ENCODE data around the gene ADCY4. TPM values are rescaled to one million over a fixed set of nuclear protein-coding genes. Genes with fewer than 3 reads are reported as not detected.

The ADCY4 gene
- total RNA-seq, 1 experiment from 2014 or later: 0.86 TPM

DNA sequence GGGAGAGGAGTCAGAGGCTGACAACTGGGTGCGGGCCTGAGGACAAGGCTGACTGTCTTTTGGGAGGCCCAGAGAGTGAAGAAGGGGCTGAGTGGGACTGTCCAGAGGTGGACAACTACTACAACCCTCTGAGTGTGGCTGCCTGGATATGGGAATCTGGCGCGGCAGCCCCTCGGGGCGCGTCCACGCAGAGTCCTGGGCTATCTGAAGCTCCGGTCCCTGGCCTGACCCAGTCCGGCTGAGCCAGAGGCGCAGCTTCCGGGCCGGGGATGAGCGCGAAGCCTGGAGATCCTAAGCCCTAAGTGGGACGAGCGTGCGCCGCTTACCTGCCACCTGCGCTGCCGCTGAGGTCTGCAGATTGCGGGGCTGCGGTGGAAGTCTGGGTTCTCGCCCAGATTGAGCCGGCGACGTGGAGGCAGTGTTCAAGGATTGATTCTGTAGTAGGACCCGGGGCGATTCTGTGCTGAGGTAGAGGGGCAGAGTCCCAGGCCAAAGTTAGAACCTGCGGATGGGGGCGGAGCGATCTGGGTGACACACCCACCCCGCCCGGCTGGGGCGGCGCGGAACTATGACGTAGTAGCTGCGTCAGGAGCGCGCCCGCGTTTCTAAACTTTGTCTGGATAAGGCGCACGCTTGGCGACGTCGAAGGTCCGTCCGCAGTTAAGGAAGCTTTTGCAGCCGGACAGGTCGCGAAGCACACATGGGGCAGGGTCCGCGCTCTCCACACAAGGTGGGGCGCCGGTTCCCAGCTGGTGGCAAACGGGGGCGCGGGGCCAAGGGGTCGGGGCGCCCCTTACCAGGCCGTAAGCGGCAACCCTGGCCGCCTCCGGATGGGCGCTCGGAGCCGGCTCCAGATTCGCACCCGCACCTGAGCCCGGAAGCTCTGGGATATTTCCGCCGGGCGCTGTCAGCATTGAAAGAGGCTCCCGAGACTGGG, 35.3 kb downstream of the ADCY4 start, which contains the start of the genes DHRS1 and NOP9:
Gene DHRS1 (minus strand): TSS at position 526 of the 937 bp plus-strand sequence. CDS start 674 bp downstream, outside the sequence.
Gene NOP9 (plus strand): TSS at position 596 of the 937 bp plus-strand sequence. CDS start 105 bp downstream, at position 701.
- Histone ChIP-seq H3K27me3 (ENCODE audit: insufficient read depth, low read length) (no peaks in the 10 kb centered on the region), H3K9me3 (ENCODE audit: control insufficient read depth in 1 of 2, insufficient read depth in 1 of 2, low read depth in 1 of 2, low read length in 2 of 2) (no peaks in the 10 kb centered on the region), H3K79me2 (ENCODE audit: insufficient read depth, low read length) (peaks cover 28% of the 10 kb centered on the region), H3K27ac (ENCODE audit: low read depth, low read length) (peak within 1 kb of the TSS; percentile 77), H3K9me2 (ENCODE audit: insufficient read depth) (no peaks in the 10 kb centered on the region), H3K9ac (ENCODE audit: low read length) (peak within 1 kb of the TSS; percentile 79), H3K4me2 (ENCODE audit: low read length) (peak within 1 kb of the TSS; percentile 95), H3K4me1 (ENCODE audit: control insufficient read depth in 1 of 2, insufficient read depth in 2 of 2, low read length in 2 of 2) (peaks cover 17 to 31% of the 10 kb centered on the region in 2 experiments), H4K20me1 (ENCODE audit: insufficient read depth) (no peaks in the 10 kb centered on the region), H2AFZ (ENCODE audit: low read depth, low read length, poor library complexity, severe bottlenecking) (no peak within 1 kb of the TSS), H3K36me3 (ENCODE audit: control insufficient read depth in 1 of 2, insufficient read depth in 2 of 2, low read length in 2 of 2) (peaks cover 32 to 40% of the 10 kb centered on the region in 2 experiments), H3K4me3 (replicated peaks in 1 of 2; ENCODE audit: low read depth in 1 of 2, low read length in 2 of 2) (peak within 1 kb of the TSS; percentile 66 to 80)
- CTCF ChIA-PET: interaction anchor here (0.6 to 4.7 kb wide), 11 partner anchors 8 to 668 kb away, joined by 3 to 71 read pairs (median 4); partner anchors contain the start of genes CIDEB, MDP1, RABGGTA and TINF2
- intact Hi-C loops (cut with micrococcal nuclease): loop anchor here (5.0 to 10.0 kb wide), 3 partner anchors 242 to 315 kb away; partner anchors contain the start of gene DHRS4L2
- DNase-seq (ENCODE audit: low read depth, low spot score) (peak; percentile 86), ATAC-seq (peak; percentile 76)
- POLR2A ChIA-PET: interaction anchor here (0.8 to 3.7 kb wide), 6 partner anchors 9 to 206 kb away, joined by 3 to 30 read pairs (median 3); partner anchors contain the start of genes CHMP4A, KHNYN, PCK2 and RABGGTA
- BruUV-seq (replicated peaks): TSS peak; percentile 76
- RAD21 ChIA-PET (ENCODE audit: low non-redundant PET in 1 of 2, low total read pairs in 2 of 2, uncharacterized antibody in 2 of 2, unreplicated experiment in 2 of 2): interaction anchor here (1.0 to 1.8 kb wide), 3 partner anchors 56 to 132 kb away, joined by 3 to 9 read pairs (median 4); partner anchors contain the start of gene TINF2 (in 2 of the 2)
- TF ChIP-seq CTCF (IDR thresholded peaks at IDR 0.05 in 2 of 3, conservative IDR thresholded peaks at IDR 0.05 in 1 of 3; ENCODE audit: borderline replicate concordance in 1 of 3, insufficient read depth in 1 of 3, low read depth in 2 of 3, low read length in 2 of 3): no peak
- TF ChIP-seq CBX3 (IDR thresholded peaks at IDR 0.05; ENCODE audit: low read depth): 0 out of 2 replicates have a peak, but pooled peaks have one; percentile 36
- TF ChIP-seq FOSL1 (IDR thresholded peaks at IDR 0.05; ENCODE audit: low read depth): no peak
- peak; percentile 36 for TF ChIP-seq TCF7L2 (IDR thresholded peaks at IDR 0.05; ENCODE audit: borderline replicate concordance, extremely low read depth, insufficient read depth, insufficient read length)
- no peak for TF ChIP-seq ZBTB33 (IDR thresholded peaks at IDR 0.05; ENCODE audit: extremely low read depth, insufficient replicate concordance, low read length)
- TF ChIP-seq EZH2 (IDR thresholded peaks at IDR 0.05): no peak
- TF ChIP-seq ZNF274 (IDR thresholded peaks at IDR 0.05; ENCODE audit: low read depth, low read length): no peak
- no peak for TF ChIP-seq JUND (IDR thresholded peaks at IDR 0.05)
- TF ChIP-seq, protein P1, sequence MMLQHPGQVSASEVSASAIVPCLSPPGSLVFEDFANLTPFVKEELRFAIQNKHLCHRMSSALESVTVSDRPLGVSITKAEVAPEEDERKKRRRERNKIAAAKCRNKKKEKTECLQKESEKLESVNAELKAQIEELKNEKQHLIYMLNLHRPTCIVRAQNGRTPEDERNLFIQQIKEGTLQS (IDR thresholded peaks at IDR 0.05): no peak
- TF ChIP-seq CEBPB (IDR thresholded peaks at IDR 0.05; ENCODE audit: low read depth): no peak
- no peak for TF ChIP-seq EGR1 (IDR thresholded peaks at IDR 0.05; ENCODE audit: low read depth)
- peak; percentile 66 for TF ChIP-seq SP1 (IDR thresholded peaks at IDR 0.05; ENCODE audit: low read depth)
- peak; percentile 97 for TF ChIP-seq SRF (IDR thresholded peaks at IDR 0.05; ENCODE audit: low read depth)
- TF ChIP-seq, protein P2, sequence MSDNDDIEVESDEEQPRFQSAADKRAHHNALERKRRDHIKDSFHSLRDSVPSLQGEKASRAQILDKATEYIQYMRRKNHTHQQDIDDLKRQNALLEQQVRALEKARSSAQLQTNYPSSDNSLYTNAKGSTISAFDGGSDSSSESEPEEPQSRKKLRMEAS (IDR thresholded peaks at IDR 0.05): peak; percentile 84
- peak; percentile 67 for TF ChIP-seq POLR2A (IDR thresholded peaks at IDR 0.05; ENCODE audit: borderline replicate concordance, extremely low read depth, insufficient read depth, insufficient read length)
- TF ChIP-seq ZFX (IDR thresholded peaks at IDR 0.05): peak; percentile 62
- peak; percentile 90 for TF ChIP-seq POLR2AphosphoS5 (IDR thresholded peaks at IDR 0.05; ENCODE audit: low read depth, low read length)
- TF ChIP-seq ELF1 (IDR thresholded peaks at IDR 0.05; ENCODE audit: borderline replicate concordance, low read depth): no peak; the same call in 1 of the 2 replicates
- TF ChIP-seq SIN3A (IDR thresholded peaks at IDR 0.05; ENCODE audit: low read depth): peak; percentile 92
